Stimulated activated CD4-positive, alpha-beta T cell treated with anti-CD3 and anti-CD28 coated beads, TNF-alpha, amount 100 ng/mL, for 4 hours (primary cell): ENCODE data around the gene GATA5.
"Not testable (repeated sequence)": the region's sequence is repeated elsewhere in the genome, so short reads cannot be mapped to it uniquely, and the experiment has no call there.

Experiments
- DNase-seq, 3 experiments: peaks; one replicate each; pipeline ENCODE4 v3.0.0-alpha.2; 2020; ENCODE audit warnings: low read depth in 3 of 3

Gene GATA5

DNA sequence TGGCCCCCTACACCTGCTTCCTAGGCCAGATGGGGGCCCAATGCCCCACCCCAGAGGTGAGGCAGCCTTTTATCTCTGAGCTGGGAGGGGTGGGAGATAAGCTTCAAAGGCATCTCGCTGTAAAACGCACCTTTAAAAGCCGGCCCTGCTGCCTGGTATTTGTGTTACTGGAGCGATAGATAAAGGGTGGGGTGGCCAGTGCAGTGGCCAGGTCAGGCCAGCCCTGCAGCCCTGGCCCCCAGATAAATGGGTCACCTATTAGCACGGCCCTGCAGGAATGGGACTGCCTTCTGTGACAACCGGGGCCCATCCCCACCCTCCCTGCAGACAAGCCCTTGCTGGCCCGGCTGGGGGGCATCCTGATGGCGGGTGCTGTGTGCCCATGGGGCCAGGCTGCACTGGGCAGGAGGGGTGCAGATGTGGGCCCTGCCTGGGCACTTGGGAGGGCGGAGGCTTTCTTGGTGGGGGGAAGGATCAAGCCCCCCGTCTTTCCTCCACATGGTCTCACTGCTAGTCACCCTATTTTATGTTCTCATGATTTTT, 45.4 kb downstream of the GATA5 start:
- DNase-seq: no peak

DNA sequence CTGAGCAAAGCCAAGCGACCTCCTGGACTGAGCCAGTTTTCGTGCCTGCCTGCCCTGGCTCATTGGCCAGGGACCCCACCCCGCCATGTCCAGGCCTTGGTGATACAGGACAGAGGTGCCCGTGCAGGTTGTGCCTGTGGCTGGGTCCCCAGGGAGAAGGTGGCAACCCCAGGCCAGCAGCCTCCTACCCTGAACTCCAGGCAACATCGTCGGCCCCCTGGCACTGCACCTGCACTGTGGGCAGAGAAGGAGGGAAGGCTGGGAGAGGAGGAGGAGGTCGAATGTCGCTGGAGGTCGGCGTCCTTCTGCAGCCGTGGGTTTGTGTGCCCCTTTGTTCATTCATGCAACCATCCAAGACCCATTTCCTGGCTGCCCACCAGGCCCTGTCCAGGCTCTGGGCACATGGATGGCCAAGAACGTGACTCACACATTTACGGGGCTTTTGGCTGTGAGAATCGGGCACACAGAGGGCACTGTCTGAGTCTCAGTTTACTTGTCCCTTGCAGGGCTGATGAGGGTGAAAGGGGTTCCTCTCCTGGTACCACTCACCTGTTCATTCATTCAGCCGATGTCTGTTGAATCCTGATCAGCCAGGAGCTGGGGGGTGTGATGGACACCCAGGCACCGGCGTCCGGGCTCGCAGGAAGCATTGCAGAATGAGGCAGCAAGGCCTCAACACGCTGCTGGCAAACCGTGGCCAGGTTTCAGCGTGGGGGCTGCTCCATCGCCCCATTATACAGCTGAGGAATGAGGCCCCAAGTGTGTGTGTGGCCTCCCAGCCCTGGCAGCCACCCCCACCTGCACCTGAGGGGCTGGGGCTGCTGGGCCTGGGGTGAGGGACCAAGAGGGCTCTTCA, 46.1 kb downstream of the GATA5 start:
- no peak for DNase-seq

DNA sequence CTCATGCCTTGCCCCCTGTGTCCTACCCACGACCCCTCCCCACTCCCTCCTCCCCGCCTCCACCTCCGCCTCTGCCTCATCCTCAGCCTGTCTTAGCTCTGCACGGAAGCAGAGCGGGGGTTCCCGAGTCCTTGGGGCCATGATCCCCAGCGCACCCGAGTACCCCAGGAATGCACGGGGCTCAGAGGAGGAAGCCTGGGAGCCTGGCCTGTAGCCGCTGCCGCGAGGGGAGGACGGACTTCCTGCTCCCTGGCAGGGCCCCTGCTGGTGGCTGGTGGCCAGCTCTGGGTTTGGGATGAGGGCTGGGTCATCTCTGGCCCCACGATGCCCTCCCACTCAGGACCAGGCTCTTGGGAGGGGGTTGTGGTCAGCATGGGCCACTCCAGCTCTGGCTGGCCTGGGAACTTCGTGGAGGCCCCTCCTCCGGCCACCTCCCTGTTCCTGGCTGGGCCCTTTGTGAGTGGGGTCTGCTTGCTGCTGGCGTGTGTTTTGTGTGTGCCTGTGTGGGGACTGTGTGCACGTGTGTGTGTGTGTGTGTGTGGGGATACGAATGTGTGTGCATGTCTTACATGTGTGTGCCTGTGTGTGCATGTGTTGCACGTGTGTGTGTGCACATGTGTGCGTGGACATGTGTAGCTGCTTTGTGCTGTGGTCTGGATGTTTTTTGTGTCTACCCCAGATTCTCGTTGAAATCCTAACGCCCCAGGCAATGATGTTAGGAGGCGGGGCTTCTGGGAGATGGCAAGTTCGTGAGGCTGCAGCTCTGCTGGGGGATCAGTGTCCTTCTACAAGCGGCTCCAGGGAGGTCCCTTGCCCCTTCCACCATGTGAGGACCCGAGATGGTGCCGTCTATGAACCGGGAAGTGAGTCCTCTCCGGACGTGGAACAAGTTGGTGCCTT, 47.1 kb downstream of the GATA5 start:
- DNase-seq: no peak

- no peak for DNase-seq
Observed at GRCh38 chr20:62428002-62428372, 47.8 kb downstream of the GATA5 start.

DNA sequence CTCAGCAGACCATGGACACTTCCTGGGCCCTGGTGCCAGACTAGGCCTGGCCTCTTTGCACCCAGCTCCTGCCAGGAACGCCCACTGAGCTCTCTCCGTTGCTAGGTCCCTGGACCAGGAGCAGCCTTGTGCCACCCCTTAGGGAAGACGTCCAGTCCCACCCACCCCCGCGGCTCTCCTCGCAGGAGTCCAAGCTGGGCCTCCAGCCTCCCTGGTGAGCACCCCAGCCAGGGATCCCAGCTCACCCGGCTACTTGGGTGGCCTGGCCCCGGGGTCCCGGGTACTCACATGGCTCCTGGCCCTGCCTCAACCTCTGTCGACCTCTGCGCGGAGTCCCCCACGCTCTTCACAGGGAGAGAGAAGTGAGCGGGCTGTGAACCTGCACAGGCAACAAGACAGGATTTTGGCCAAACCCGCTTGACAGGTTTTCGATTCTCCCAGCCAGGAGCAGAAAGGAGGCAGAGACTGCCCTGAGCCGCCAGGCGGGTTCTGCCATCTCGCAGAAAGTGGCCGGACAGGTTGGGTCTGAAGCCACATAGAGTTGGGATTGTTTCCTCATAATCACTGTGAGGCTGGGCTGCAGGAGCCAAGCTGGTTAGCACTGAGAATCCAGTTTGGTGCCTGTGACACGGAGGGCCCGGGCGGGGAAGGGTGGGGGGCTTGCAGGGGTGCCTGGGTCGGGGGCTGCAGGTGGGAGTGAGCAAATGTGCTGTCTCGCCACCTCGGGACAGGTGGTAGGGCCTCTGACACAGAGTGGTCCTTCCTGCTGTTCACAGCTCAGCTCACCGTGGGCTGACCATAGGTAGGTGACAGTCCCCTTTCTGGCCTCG, 48.4 kb downstream of the GATA5 start, which contains the start of gene RBBP8NL:
Gene RBBP8NL, minus strand, starts transcription at position 368 of the 830 bp plus-strand sequence. CDS start 7,892 bp downstream, outside the sequence.
- DNase-seq: no peak

GRCh38 chr20:62426699-62427131, 49.1 kb downstream of the GATA5 start:
- DNase-seq: no peak

DNA sequence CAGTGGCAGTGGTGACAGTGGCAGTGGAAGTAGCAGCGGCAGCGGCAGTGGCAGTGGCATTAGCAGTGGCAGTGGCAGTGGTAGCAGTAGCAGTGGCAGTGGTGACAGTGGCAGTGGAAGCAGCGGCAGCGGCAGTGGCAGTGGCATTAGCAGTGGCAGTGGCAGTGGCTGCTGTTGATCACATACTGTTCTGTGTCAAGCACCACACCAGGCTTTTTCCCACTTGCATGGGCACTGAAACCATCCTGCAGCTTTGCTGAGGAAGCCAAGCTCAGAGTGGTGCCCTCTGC, 49.8 kb downstream of the GATA5 start:
- DNase-seq: not testable (repeated sequence)

- DNase-seq: no peak
Observed at GRCh38 chr20:62425281-62426058, 50.3 kb downstream of the GATA5 start.

DNA sequence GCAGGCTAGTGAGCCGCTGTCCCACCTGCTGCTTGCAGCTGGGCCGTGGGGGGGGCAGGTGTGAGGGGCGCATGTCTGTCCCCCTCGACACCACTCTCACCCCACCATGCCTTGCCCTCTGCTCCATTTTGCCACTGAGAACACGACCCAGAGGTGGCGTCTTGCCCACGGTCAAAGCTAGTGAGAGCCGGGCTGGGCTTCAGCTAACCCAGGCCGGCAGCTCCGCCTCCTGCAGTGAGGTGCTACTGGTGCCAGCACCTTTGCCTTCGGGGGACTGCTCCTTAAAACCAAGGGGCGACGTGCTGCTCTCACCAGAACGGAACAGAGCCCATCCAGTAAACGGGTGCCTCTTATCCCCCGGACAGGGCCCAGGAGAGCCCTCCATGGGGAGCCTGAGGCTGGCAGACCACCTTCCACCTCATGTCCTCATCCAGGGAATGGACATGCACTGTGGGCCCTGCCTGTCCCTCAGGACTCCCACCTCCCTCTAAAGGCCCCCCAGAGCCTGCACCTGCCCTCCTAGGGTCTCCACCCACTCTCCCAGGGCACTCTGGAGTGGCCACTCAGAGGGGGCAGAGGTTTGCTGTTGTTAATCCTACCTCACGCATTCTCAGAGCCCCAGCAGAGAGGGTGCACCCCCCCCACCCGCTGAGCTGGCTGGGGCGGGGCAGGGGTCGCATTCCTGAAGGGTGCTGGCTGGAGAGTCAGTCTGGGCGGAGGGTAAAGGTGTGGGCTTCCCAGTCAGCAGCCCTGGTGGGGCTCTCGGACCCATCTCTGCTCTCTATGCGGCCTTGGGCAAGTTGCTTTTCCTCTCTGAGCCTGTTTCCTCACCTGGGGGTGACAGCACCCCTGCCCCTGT, 51.3 kb downstream of the GATA5 start:
- no peak for DNase-seq

GRCh38 chr20:62423326-62423706, 52.5 kb downstream of the GATA5 start:
- DNase-seq: no peak

GRCh38 chr20:62422636-62423325, 53.0 kb downstream of the GATA5 start:
- no peak for DNase-seq

GRCh38 chr20:62421716-62421990, 54.1 kb downstream of the GATA5 start:
- no peak for DNase-seq

- DNase-seq: no peak
Observed at GRCh38 chr20:62420846-62421715, 54.7 kb downstream of the GATA5 start.

DNA sequence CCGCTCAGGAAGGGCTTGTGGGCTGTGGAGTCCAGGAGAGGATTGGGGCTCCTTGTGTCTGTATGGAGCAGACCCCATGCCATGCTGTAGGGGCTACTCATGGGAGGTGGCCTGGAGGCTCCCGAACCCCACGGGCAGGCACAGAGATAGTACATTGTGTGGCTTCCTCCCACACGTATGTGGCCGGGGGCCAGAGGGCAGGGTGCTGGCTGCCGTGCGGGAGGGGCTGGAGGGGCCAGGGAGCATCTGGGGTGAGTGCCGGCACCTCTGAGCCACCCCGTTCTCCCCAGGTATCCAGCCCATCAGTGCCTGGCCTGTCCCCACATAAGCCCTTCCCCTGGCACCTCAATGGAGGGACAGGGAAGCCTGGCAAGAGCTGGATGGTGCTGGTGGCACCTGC, 56.0 kb downstream of the GATA5 start:
- no peak for DNase-seq

DNA sequence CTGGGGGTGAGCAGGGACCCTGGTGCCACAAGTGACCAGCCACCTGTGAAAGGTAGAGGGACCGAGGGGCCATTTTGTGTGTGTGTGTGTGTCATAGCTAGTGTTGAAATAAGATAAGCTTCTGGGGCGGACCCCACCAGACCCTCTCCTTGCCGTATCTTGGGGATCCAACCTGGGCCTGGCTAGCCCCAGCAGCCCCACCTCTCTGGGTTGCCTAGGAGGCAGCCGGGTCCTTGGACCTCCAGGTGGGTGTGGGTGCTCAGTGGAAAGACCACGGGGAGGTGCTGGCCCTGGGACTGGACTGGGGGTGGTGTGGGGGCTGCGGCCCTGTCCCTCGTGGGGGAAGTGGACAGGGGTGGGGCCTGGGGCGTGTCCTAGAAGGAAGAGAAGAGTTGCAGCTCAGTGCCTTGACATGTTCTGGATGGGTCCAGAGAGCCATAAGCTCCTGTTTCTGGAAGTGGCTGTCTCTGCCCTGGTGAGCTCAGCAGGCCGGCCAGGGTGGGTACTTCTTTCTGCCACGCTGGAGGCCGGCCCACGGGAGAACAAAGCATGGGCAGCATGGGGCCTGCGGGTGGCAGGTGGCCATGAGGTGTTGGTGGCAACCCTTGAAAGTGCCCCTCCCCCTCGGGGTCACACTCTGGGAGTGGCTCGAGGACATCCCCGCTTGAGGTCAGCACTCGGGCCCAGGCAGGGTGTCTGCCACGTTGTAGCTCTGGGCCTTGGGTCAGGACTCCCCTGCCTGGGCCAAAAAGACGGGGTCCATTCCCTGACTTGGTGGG, 56.9 kb downstream of the GATA5 start:
- no peak for DNase-seq

GRCh38 chr20:62417981-62418708, 57.6 kb downstream of the GATA5 start:
- DNase-seq: no peak
